ENCODE results near the gene STXBP5L.

The STXBP5L gene

GRCh38 chr3:121430664-121431215 is 522.7 kb downstream of the STXBP5L start:
- Histone ChIP-seq H3K9me3 (ENCODE audit: insufficient read depth, low read depth, low read length) (no peaks in the 10 kb centered on the region), H4K20me1 (ENCODE audit: insufficient read depth, low read length, poor library complexity, severe bottlenecking) (no peaks in the 10 kb centered on the region), H3K4me2 (ENCODE audit: low read depth, low read length, poor library complexity, severe bottlenecking) (no peak overlapping the region), H3K9me2 (replicated peaks; ENCODE audit: low read depth, low read length) (no peaks in the 10 kb centered on the region), H3K79me2 (ENCODE audit: insufficient read depth, low read length) (no peaks in the 10 kb centered on the region), H3K4me1 (ENCODE audit: insufficient read depth, low read length, poor library complexity, severe bottlenecking) (no peaks in the 10 kb centered on the region), H3K9ac (ENCODE audit: low read depth, low read length, poor library complexity, severe bottlenecking) (no peak overlapping the region), H3K36me3 (ENCODE audit: insufficient read depth, low read length) (peaks cover 44% of the 10 kb centered on the region), H3F3A (ENCODE audit: low read depth) (no peaks in the 10 kb centered on the region), H3K27me3 (ENCODE audit: insufficient read depth, low read length, poor library complexity, severe bottlenecking) (no peaks in the 10 kb centered on the region), H2AFZ (ENCODE audit: low read length) (no peak overlapping the region), H3K4me3 (ENCODE audit: low read length, poor library complexity, severe bottlenecking) (no peak overlapping the region)
- TF ChIP-seq CTCF (conservative IDR thresholded peaks at IDR 0.05; ENCODE audit: low read length): no peak
- no peak for TF ChIP-seq EZH2phosphoT487 (IDR thresholded peaks at IDR 0.05; ENCODE audit: borderline replicate concordance)

GRCh38 chr3:121431726-121432517 is 523.9 kb downstream of the STXBP5L start:
- no peak overlapping the region for H2AFZ ChIP-seq (ENCODE audit: low read length)
- H3K79me2 ChIP-seq (ENCODE audit: insufficient read depth, low read length): no peaks in the 10 kb centered on the region
- no peaks in the 10 kb centered on the region for H3K27me3 ChIP-seq (ENCODE audit: insufficient read depth, low read length, poor library complexity, severe bottlenecking)
- H3F3A ChIP-seq (ENCODE audit: low read depth): no peaks in the 10 kb centered on the region
- no peaks in the 10 kb centered on the region for H3K9me3 ChIP-seq (ENCODE audit: insufficient read depth, low read depth, low read length)
- H3K9ac ChIP-seq (ENCODE audit: low read depth, low read length, poor library complexity, severe bottlenecking): no peak overlapping the region
- no peaks in the 10 kb centered on the region for H3K4me1 ChIP-seq (ENCODE audit: insufficient read depth, low read length, poor library complexity, severe bottlenecking)
- peak overlapping the region; percentile 58 for H3K4me2 ChIP-seq (ENCODE audit: low read depth, low read length, poor library complexity, severe bottlenecking)
- H3K9me2 ChIP-seq (replicated peaks; ENCODE audit: low read depth, low read length): no peaks in the 10 kb centered on the region
- no peak overlapping the region for H3K4me3 ChIP-seq (ENCODE audit: low read length, poor library complexity, severe bottlenecking)
- no peaks in the 10 kb centered on the region for H4K20me1 ChIP-seq (ENCODE audit: insufficient read depth, low read length, poor library complexity, severe bottlenecking)
- TF ChIP-seq CTCF (conservative IDR thresholded peaks at IDR 0.05; ENCODE audit: low read length): no peak
- no peak for TF ChIP-seq EZH2phosphoT487 (IDR thresholded peaks at IDR 0.05; ENCODE audit: borderline replicate concordance)
- H3K36me3 ChIP-seq (ENCODE audit: insufficient read depth, low read length): peaks cover 56% of the 10 kb centered on the region

- Histone ChIP-seq H3K9me3 (ENCODE audit: insufficient read depth, low read depth, low read length) (no peaks in the 10 kb centered on the region), H3K4me1 (ENCODE audit: insufficient read depth, low read length, poor library complexity, severe bottlenecking) (no peaks in the 10 kb centered on the region), H4K20me1 (ENCODE audit: insufficient read depth, low read length, poor library complexity, severe bottlenecking) (no peaks in the 10 kb centered on the region), H3K79me2 (ENCODE audit: insufficient read depth, low read length) (no peaks in the 10 kb centered on the region), H3K4me2 (ENCODE audit: low read depth, low read length, poor library complexity, severe bottlenecking) (no peak overlapping the region), H3K27me3 (ENCODE audit: insufficient read depth, low read length, poor library complexity, severe bottlenecking) (no peaks in the 10 kb centered on the region), H3K4me3 (ENCODE audit: low read length, poor library complexity, severe bottlenecking) (no peak overlapping the region), H3K9me2 (replicated peaks; ENCODE audit: low read depth, low read length) (no peaks in the 10 kb centered on the region), H3K9ac (ENCODE audit: low read depth, low read length, poor library complexity, severe bottlenecking) (no peak overlapping the region), H2AFZ (ENCODE audit: low read length) (no peak overlapping the region), H3K36me3 (ENCODE audit: insufficient read depth, low read length) (peaks cover 72% of the 10 kb centered on the region), H3F3A (ENCODE audit: low read depth) (no peaks in the 10 kb centered on the region)
- TF ChIP-seq CTCF (conservative IDR thresholded peaks at IDR 0.05; ENCODE audit: low read length): no peak
- TF ChIP-seq EZH2phosphoT487 (IDR thresholded peaks at IDR 0.05; ENCODE audit: borderline replicate concordance): no peak
These were observed 528.1 kb downstream of the STXBP5L start for GRCh38 chr3:121436074-121436473.
